ENCODE data around the gene PLSCR3. TPM values are rescaled to one million over a fixed set of nuclear protein-coding genes. Genes with fewer than 3 reads are reported as not detected.

The PLSCR3 gene
- total RNA-seq, 1 experiment from 2014 or later = 53.0 TPM

DNA sequence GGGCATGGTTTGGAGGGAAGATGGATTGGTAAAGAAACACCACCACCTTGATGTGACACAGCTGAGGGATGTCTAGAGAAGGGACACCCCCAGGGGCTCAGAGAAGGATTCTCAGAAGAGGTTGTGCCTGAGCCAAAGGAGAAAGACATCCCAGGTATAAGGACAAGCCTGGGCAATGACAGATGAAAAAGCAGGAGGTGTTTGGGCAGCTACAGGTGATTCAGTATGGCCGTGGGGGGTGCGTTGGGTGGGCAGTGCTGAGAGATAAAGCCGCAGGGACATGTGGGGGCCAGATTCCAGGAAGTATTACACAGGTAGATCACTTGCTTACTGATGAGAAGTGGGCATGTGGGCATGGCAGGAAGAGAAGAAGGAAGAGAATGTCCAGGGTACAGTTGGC is 32.4 kb downstream of the PLSCR3 start:
- Histone ChIP-seq H3K27me3 (ENCODE audit: insufficient read depth, low read depth) (no peaks in the 10 kb centered on the region), H3K79me2 (ENCODE audit: low read depth) (no peaks in the 10 kb centered on the region), H4K20me1 (ENCODE audit: insufficient read depth) (no peaks in the 10 kb centered on the region), H3K4me3 (no peak overlapping the region), H3K36me3 (ENCODE audit: low read depth) (no peaks in the 10 kb centered on the region), H3K27ac (no peak overlapping the region), H3K9me2 (ENCODE audit: insufficient read depth) (no peaks in the 10 kb centered on the region), H2AFZ (no peak overlapping the region), H3K9me3 (ENCODE audit: insufficient read depth, low read depth) (no peaks in the 10 kb centered on the region), H3K4me1 (replicated peaks; ENCODE audit: insufficient read depth) (no peaks in the 10 kb centered on the region), H3K4me2 (no peak overlapping the region), H3F3A (ENCODE audit: insufficient read depth, low read depth) (no peaks in the 10 kb centered on the region)
- CTCF ChIA-PET = interaction anchor here (0.6 kb wide), 1 partner anchor 80 kb away, joined by 3 read pairs; no protein-coding TSS in a partner anchor
- TF ChIP-seq, protein P1, sequence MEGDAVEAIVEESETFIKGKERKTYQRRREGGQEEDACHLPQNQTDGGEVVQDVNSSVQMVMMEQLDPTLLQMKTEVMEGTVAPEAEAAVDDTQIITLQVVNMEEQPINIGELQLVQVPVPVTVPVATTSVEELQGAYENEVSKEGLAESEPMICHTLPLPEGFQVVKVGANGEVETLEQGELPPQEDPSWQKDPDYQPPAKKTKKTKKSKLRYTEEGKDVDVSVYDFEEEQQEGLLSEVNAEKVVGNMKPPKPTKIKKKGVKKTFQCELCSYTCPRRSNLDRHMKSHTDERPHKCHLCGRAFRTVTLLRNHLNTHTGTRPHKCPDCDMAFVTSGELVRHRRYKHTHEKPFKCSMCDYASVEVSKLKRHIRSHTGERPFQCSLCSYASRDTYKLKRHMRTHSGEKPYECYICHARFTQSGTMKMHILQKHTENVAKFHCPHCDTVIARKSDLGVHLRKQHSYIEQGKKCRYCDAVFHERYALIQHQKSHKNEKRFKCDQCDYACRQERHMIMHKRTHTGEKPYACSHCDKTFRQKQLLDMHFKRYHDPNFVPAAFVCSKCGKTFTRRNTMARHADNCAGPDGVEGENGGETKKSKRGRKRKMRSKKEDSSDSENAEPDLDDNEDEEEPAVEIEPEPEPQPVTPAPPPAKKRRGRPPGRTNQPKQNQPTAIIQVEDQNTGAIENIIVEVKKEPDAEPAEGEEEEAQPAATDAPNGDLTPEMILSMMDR (conservative IDR thresholded peaks at IDR 0.05) = no peak
- TF ChIP-seq EZH2 (IDR thresholded peaks at IDR 0.05; ENCODE audit: low read depth) = no peak
- no TSS peak for BruUV-seq (replicated peaks)
- no peak for DNase-seq
- POLR2A ChIA-PET (ENCODE audit: unreplicated experiment) = interaction anchor here (0.6 kb wide), 1 partner anchor 116 kb away, joined by 11 read pairs; no protein-coding TSS in a partner anchor
- intact Hi-C loops (cut with micrococcal nuclease; ENCODE audit: unreplicated experiment) = no loop called here

DNA sequence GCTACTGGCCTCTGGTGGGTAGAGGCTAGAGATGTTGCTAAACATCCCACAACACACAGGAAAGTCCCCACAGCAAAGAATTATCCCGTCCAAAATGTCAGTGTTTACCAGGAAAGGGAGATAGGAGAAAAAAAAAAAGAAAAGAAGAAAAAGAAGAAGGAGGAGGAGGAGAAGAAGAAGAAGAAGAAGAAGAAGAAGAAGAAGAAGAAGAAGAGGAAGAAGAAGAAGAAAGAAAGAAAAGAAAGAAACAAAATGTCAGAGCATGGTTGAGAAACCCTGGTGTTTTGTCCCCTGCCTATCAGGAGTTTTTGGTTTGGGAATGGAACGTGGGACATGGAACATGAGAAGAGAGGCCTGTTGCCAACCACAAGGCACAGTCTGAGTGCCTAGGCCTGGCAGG is 36.9 kb downstream of the PLSCR3 start:
- peaks cover 24% of the 10 kb centered on the region for H3K79me2 ChIP-seq (ENCODE audit: low read depth)
- H2AFZ ChIP-seq = no peak overlapping the region
- ChIA-PET POLR2A (ENCODE audit: unreplicated experiment) (interaction anchor here (0.6 kb wide), 1 partner anchor 35 kb away, joined by 3 read pairs; no protein-coding TSS in a partner anchor), CTCF (no interaction called here)
- intact Hi-C loops (cut with micrococcal nuclease; ENCODE audit: unreplicated experiment) = loop anchor here (2.0 to 5.0 kb wide), 3 partner anchors 23 to 331 kb away; partner anchors contain the start of genes TNK1 and WRAP53
- no peak overlapping the region for H3K4me2 ChIP-seq
- H3K27me3 ChIP-seq (ENCODE audit: insufficient read depth, low read depth) = no peaks in the 10 kb centered on the region
- no peaks in the 10 kb centered on the region for H3K9me3 ChIP-seq (ENCODE audit: insufficient read depth, low read depth)
- H4K20me1 ChIP-seq (ENCODE audit: insufficient read depth) = peaks cover 15% of the 10 kb centered on the region
- H3K4me1 ChIP-seq (replicated peaks; ENCODE audit: insufficient read depth) = peaks cover 21% of the 10 kb centered on the region; the same call in 1 of the 2 replicates
- no peak for TF ChIP-seq EZH2 (IDR thresholded peaks at IDR 0.05; ENCODE audit: low read depth)
- TF ChIP-seq, protein P1 (conservative IDR thresholded peaks at IDR 0.05) = no peak
- H3K27ac ChIP-seq = no peak overlapping the region
- BruUV-seq (replicated peaks) = no TSS peak
- H3F3A ChIP-seq (ENCODE audit: insufficient read depth, low read depth) = peaks cover 12% of the 10 kb centered on the region; the same call in 1 of the 2 replicates
- H3K9me2 ChIP-seq (ENCODE audit: insufficient read depth) = no peaks in the 10 kb centered on the region
- H3K4me3 ChIP-seq = no peak overlapping the region
- H3K36me3 ChIP-seq (ENCODE audit: low read depth) = no peaks in the 10 kb centered on the region
- DNase-seq = no peak

DNA sequence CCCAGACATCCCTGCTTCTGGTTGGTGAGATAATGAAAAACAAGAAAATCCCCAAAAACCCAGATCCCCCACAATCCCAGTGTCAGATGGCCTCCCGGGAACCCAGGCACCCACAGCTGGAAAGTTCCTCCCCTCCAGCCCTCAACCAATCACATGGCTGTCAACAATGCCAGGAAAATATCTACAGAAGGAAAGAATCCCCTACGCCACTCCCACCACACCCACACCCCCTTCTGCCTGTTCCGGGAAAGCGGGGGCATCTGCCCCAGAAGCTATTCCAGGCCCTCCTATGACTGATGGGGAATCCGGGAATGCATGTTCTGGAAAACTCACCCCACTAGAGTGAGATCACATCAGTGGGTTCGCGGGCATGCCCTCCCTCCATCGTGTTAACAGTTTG is 37.6 kb downstream of the PLSCR3 start:
- no peaks in the 10 kb centered on the region for H3K9me3 ChIP-seq (ENCODE audit: insufficient read depth, low read depth)
- no peak overlapping the region for H3K4me3 ChIP-seq
- no peak overlapping the region for H2AFZ ChIP-seq
- DNase-seq = no peak
- CTCF ChIA-PET = interaction anchor here (0.7 to 1.1 kb wide), 2 partner anchors 151 to 321 kb away, joined by 3 read pairs; partner anchors contain the start of gene SLC16A13
- no peak for TF ChIP-seq EZH2 (IDR thresholded peaks at IDR 0.05; ENCODE audit: low read depth)
- TF ChIP-seq, protein P1 (conservative IDR thresholded peaks at IDR 0.05) = no peak
- intact Hi-C loops (cut with micrococcal nuclease; ENCODE audit: unreplicated experiment) = loop anchor here (1.0 to 5.0 kb wide), 5 partner anchors 24 to 332 kb away; partner anchors contain the start of genes SENP3, TMEM102, TNK1 and WRAP53
- H3K27me3 ChIP-seq (ENCODE audit: insufficient read depth, low read depth) = no peaks in the 10 kb centered on the region
- no peak overlapping the region for H3K4me2 ChIP-seq
- no peaks in the 10 kb centered on the region for H3K36me3 ChIP-seq (ENCODE audit: low read depth)
- H3K4me1 ChIP-seq (replicated peaks; ENCODE audit: insufficient read depth) = peaks cover 21% of the 10 kb centered on the region; the same call in 1 of the 2 replicates
- no peak overlapping the region for H3K27ac ChIP-seq
- peaks cover 16% of the 10 kb centered on the region; the same call in 1 of the 2 replicates for H3F3A ChIP-seq (ENCODE audit: insufficient read depth, low read depth)
- peaks cover 25% of the 10 kb centered on the region for H3K79me2 ChIP-seq (ENCODE audit: low read depth)
- peaks cover 15% of the 10 kb centered on the region for H4K20me1 ChIP-seq (ENCODE audit: insufficient read depth)
- BruUV-seq (replicated peaks) = no TSS peak
- POLR2A ChIA-PET (ENCODE audit: unreplicated experiment) = interaction anchor here (0.6 kb wide), 2 partner anchors 203 to 357 kb away, joined by 3 to 6 read pairs; no protein-coding TSS in a partner anchor
- no peaks in the 10 kb centered on the region for H3K9me2 ChIP-seq (ENCODE audit: insufficient read depth)
